Subcutaneous adipose tissue (tissue), 4 donors: ENCODE data around the gene MAD2L2. TPM values are rescaled to one million over a fixed set of nuclear protein-coding genes. Genes with fewer than 3 reads are reported as not detected.

ENCODE experiments used
- CTCF ChIP-seq: fragments of 450-650 bp; IDR thresholded peaks from one replicate; pipeline ENCODE4 v1.5.1; 2016; ENCODE audit warnings: low read depth, mild to moderate bottlenecking, control low read depth, antibody characterized with exemption, moderate library complexity
- total RNA-seq, 4 donors: library from RNA; depleted of rRNA; stranded (reverse); fragments of >200 nt; gene quantifications; one replicate each; pipeline ENCODE4 v1.1.0, GENCODE V29; 2016

The MAD2L2 gene
- total RNA-seq, 4 donors from 2014 or later: 20.5 to 44.5 (median 25.8) TPM

GRCh38 chr1:11650331-11650991, 30.5 kb downstream of the MAD2L2 start:
- no peak for TF ChIP-seq CTCF

GRCh38 chr1:11649624-11650330, 31.2 kb downstream of the MAD2L2 start:
- no peak for TF ChIP-seq CTCF

DNA sequence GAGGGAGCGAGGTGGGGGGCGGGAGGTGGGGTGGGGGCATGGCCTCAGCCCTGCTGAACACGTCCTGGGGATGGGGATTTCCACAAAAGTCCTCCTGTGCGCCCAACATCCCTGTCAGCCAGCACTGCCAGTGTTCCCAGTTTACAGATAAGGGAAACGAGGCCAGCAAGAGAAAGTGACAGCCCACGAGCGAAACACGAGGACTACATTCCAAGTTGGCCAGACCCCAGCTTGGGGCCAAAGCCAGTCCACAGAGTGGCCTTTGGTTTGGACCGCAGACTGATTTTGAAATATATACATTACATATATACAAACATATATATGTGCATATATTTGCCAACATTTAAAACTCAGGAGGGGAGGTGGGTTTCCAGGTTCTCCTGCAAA, 31.7 kb downstream of the MAD2L2 start:
- TF ChIP-seq CTCF: no peak

DNA sequence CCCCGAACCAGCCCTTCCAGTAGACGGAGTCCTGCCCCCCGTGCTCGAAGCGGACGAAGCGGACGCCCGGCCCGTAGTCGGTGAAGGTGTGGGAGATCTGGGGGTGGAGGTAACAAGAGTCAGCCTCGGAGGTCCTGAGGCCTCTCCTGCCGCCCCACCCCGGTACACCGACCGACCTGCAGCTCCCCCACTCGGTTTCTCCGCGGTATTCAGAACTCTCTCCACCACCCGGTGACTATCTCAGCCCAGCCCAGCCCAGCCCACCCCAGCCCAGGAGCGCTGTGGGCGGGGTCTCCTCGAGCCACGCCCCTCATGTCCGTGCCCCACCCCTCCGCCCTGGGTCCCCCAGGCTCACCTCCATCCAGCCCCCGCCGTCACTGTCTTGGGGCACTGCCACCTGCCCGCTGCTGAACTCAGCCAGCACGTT, 32.2 kb downstream of the MAD2L2 start:
- no peak for TF ChIP-seq CTCF

- no peak for TF ChIP-seq CTCF
Measured at GRCh38 chr1:11648039-11648438, 32.9 kb downstream of the MAD2L2 start.

GRCh38 chr1:11647333-11647732, 33.6 kb downstream of the MAD2L2 start:
- TF ChIP-seq CTCF: no peak

DNA sequence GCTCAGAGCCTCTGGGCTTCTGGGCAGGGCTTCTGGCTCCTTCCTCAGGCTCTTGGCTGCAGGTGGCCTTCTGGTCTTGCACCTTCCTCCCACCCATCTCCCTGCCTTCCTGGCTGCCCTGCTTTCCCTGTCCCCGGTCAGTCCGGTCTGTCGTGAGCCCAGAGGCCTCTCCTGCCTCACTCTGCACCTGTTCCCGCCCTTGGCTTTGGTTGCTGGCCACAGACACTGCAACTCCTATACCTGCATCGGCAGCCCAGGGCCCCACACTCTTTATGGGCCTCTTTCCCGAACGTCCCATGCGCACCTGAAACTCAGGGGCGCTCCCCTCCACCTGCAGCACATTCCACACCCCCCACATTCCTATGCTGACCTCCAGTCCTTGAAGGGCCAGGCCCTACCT, 34.6 kb downstream of the MAD2L2 start:
- no peak for TF ChIP-seq CTCF
